Measurements from ENCODE around the gene ZBTB24. TPM values are rescaled to one million over a fixed set of nuclear protein-coding genes. Genes with fewer than 3 reads are reported as not detected.

ZBTB24 gene
- total RNA-seq, 1 donor from 2014 or later = 2.6 TPM

DNA sequence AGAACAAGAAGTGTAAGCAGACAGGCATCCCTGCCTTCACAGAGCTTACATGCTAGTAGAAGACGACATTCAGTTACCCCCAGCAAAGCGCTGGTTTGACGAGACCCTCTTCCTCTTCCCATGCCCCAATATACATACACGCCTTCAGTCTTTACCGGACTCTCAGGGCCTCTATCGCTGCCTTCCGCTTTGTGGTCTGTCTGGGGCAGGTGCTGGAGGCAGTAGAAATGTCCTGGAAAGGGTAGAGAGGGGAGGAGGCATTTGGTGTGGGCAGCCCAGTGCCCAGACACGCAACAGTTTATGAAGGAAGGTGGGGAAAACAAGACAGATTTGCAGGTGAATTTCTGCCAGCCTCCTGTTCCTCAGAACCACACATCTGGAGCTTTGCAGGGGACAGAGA, 36.5 kb downstream of the ZBTB24 start:
- no peak for DNase-seq
- Histone ChIP-seq H3K9me3 (replicated peaks) (no peaks in the 10 kb centered on the region), H3K4me3 (no peak overlapping the region), H3K27me3 (ENCODE audit: low read depth) (no peaks in the 10 kb centered on the region), H3K4me1 (peaks cover 8% of the 10 kb centered on the region), H3K27ac (replicated peaks) (no peak overlapping the region), H3K36me3 (peaks cover 30% of the 10 kb centered on the region)
- TF ChIP-seq, protein P1, sequence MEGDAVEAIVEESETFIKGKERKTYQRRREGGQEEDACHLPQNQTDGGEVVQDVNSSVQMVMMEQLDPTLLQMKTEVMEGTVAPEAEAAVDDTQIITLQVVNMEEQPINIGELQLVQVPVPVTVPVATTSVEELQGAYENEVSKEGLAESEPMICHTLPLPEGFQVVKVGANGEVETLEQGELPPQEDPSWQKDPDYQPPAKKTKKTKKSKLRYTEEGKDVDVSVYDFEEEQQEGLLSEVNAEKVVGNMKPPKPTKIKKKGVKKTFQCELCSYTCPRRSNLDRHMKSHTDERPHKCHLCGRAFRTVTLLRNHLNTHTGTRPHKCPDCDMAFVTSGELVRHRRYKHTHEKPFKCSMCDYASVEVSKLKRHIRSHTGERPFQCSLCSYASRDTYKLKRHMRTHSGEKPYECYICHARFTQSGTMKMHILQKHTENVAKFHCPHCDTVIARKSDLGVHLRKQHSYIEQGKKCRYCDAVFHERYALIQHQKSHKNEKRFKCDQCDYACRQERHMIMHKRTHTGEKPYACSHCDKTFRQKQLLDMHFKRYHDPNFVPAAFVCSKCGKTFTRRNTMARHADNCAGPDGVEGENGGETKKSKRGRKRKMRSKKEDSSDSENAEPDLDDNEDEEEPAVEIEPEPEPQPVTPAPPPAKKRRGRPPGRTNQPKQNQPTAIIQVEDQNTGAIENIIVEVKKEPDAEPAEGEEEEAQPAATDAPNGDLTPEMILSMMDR (IDR thresholded peaks at IDR 0.05; ENCODE audit: borderline replicate concordance) = no peak
- intact Hi-C loops (cut with micrococcal nuclease) = no loop called here

DNA sequence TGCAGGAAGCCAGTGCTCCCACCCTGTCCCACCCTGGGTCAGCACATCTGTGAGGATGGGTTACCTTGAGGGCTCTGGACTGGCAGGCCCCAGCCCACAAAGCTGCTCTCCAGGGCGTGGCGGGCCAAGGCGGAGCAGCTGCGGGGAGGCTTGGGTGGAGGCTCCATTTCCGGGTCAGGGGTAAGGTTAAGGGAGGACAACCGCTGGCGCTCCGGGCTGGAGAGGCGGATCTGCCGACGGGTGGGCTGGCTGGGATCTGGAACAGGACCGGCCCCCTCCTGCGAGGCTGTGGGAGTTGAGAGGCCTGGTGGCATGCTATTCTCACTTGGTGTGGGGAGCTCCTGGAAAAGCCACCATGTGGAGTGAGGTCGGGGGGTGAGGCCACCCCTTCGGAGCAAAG, 36.9 kb downstream of the ZBTB24 start:
- peaks cover 30% of the 10 kb centered on the region for H3K36me3 ChIP-seq
- H3K4me3 ChIP-seq = no peak overlapping the region
- DNase-seq = no peak
- no peaks in the 10 kb centered on the region for H3K27me3 ChIP-seq (ENCODE audit: low read depth)
- H3K27ac ChIP-seq (replicated peaks) = no peak overlapping the region
- peaks cover 12% of the 10 kb centered on the region for H3K4me1 ChIP-seq
- H3K9me3 ChIP-seq (replicated peaks) = no peaks in the 10 kb centered on the region
- intact Hi-C loops (cut with micrococcal nuclease) = no loop called here
- TF ChIP-seq, protein P1 (IDR thresholded peaks at IDR 0.05; ENCODE audit: borderline replicate concordance) = no peak

DNA sequence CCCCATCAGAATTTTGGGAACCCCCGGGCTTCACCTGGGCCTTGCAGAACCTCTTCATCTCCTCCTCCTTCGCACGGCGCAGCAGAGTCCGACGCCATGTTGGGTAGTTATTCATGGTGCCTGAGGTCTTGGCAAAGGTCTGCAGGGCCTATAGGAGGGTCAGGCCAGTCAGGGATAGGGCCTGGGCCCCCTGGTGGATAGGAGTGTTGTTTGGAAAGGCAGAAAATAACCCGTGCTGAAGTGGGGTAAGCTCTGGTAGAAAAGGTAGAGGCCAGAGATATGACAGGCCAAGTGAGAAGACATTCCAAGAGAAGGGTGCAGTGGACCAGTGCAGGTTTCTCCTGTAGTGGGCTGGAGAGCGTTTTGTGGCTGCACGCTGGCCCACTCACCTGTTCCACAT, 37.6 kb downstream of the ZBTB24 start:
- intact Hi-C loops (cut with micrococcal nuclease) = no loop called here
- no peak for DNase-seq
- no peak overlapping the region for H3K27ac ChIP-seq (replicated peaks)
- no peaks in the 10 kb centered on the region for H3K9me3 ChIP-seq (replicated peaks)
- H3K4me3 ChIP-seq = no peak overlapping the region
- peaks cover 30% of the 10 kb centered on the region for H3K36me3 ChIP-seq
- peaks cover 17% of the 10 kb centered on the region for H3K4me1 ChIP-seq
- H3K27me3 ChIP-seq (ENCODE audit: low read depth) = no peaks in the 10 kb centered on the region
- TF ChIP-seq, protein P1 (IDR thresholded peaks at IDR 0.05; ENCODE audit: borderline replicate concordance) = no peak

DNA sequence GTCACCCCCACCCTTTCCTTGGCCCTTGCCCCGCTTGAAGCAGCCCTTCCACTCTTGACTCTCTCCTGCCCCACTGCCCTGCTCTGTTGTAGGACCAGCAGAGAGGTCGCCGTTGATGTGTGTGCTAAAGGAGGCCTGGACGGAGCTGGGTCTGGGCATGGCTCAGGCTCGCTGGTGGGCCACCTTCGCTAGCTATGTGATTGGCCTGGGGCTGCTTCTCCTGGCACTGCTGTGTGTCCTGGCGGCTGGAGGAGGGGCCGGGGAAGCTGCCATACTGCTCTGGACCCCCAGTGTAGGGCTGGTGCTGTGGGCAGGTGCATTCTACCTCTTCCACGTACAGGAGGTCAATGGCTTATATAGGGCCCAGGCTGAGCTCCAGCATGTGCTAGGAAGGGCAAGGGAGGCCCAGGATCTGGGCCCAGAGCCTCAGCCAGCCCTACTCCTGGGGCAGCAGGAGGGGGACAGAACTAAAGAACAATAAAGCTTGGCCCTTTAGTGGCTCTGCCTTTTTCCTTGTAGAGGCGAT, 39.5 kb downstream of the ZBTB24 start:
- intact Hi-C loops (cut with micrococcal nuclease) = no loop called here
- TF ChIP-seq, protein P1 (IDR thresholded peaks at IDR 0.05; ENCODE audit: borderline replicate concordance) = no peak

DNA sequence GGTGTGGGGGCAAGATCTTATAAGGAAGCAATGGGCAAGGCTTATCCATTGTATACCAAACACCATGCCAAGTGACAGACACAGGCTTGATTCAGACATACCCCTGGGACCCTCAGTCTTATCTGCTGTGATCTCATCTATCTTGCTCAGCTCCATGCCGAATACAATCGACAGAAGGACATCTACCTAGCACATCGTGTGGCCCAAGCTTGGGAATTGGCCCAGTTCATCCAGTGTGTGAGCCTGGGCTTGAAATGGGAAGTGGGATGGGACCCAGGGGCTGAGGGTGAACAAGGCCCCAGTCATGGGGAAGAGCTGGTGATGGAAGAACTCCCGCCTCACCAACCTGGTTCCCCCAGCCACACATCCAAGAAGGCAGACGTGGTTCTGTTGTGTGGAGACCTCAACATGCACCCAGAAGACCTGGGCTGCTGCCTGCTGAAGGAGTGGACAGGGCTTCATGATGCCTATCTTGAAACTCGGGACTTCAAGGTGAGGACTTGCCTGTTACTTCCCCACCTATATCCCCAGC, 40.6 kb downstream of the ZBTB24 start:
- no peak overlapping the region for H3K27ac ChIP-seq (replicated peaks)
- no peak overlapping the region for H3K4me3 ChIP-seq
- TF ChIP-seq, protein P1 (IDR thresholded peaks at IDR 0.05; ENCODE audit: borderline replicate concordance) = no peak
- no peak for DNase-seq
- H3K9me3 ChIP-seq (replicated peaks) = no peaks in the 10 kb centered on the region
- H3K4me1 ChIP-seq = peaks cover 28% of the 10 kb centered on the region
- no peaks in the 10 kb centered on the region for H3K27me3 ChIP-seq (ENCODE audit: low read depth)
- intact Hi-C loops (cut with micrococcal nuclease) = no loop called here
- peaks cover 30% of the 10 kb centered on the region for H3K36me3 ChIP-seq

More for the DNA sequence above, 39.5 kb downstream of the ZBTB24 start:
- DNase-seq = no peak
- Histone ChIP-seq H3K4me1 (peaks cover 28% of the 10 kb centered on the region), H3K36me3 (peaks cover 30% of the 10 kb centered on the region), H3K27ac (replicated peaks) (no peak overlapping the region), H3K9me3 (replicated peaks) (no peaks in the 10 kb centered on the region), H3K27me3 (ENCODE audit: low read depth) (no peaks in the 10 kb centered on the region), H3K4me3 (no peak overlapping the region)

All from left ventricle myocardium inferior (tissue), 1 donor.